Ovary (tissue), 9 donors: ENCODE measurements around the gene SCN3B. TPM values are rescaled to one million over a fixed set of nuclear protein-coding genes. Genes with fewer than 3 reads are reported as not detected.

Source experiments
- DNase-seq, 5 donors: peaks; one replicate each; pipeline ENCODE4 v3.0.0-alpha.2; 2019 to 2020
- H3K27ac ChIP-seq, 2 donors: fragments of 200-600 bp; one replicate each; pipeline versions ENCODE4 v1.5.1 to v1.8.0; 2019 to 2022
- H3K27me3 ChIP-seq: fragments of 200-600 bp; one replicate; pipeline ENCODE4 v1.8.0; 2022
- H3K36me3 ChIP-seq: fragments of 200-600 bp; sonication (generic); one replicate; pipeline ENCODE4 v1.5.1; 2019
- H3K4me1 ChIP-seq: one replicate; pipeline ENCODE4 v1.8.1; 2013; ENCODE audit warnings: mild to moderate bottlenecking, moderate library complexity; ENCODE audit not compliant: insufficient read depth
- H3K4me3 ChIP-seq: fragments of 200-600 bp; sonication (generic); one replicate; pipeline ENCODE4 v1.5.1; 2017
- H3K9me3 ChIP-seq, 2 donors: fragments of 200-600 bp in 1 of 2; sonication (generic) in 1 of 2; one replicate each; pipeline versions ENCODE4 v1.5.1 to v1.8.1; 2013 to 2019; ENCODE audit warnings: mild to moderate bottlenecking in 1 of 2, moderate library complexity in 1 of 2
- CTCF ChIP-seq, 3 donors: fragments of 450-650 bp in 2 of 3; fragments of 200-600 bp in 1 of 3; IDR thresholded peaks; one replicate each; pipeline versions ENCODE4 v1.5.1 to v1.8.0; 2016 to 2022; ENCODE audit warnings: antibody characterized with exemption in 3 of 3, mild to moderate bottlenecking in 1 of 3
- EP300 ChIP-seq: sonication (generic); formaldehyde crosslinking; IDR thresholded peaks from one replicate; pipeline ENCODE4 v1.6.1; 2017; ENCODE audit warnings: antibody characterized with exemption
- POLR2A ChIP-seq: fragments of 450-650 bp; IDR thresholded peaks from one replicate; pipeline ENCODE4 v1.6.1; 2017; ENCODE audit warnings: antibody characterized with exemption, mild to moderate bottlenecking, moderate library complexity
- WGBS, 3 donors: extraction: QIAGEN DNeasy Blood & Tissue Kit in 1 of 3; methylation state at CpG; one replicate each; pipeline versions ENCODE4 v1.1.5 to v1.1.7; 2013 to 2017; 5-methylcytosine and 5-hydroxymethylcytosine counted together
- intact Hi-C, 4 donors: fragments of 100-400 bp; cut with DNase I; formaldehyde crosslinking; loops; one replicate each; pipeline versions ENCODE4 v1.11.0 to v1.15.1; 2022 to 2023
- polyA plus RNA-seq, 2 donors: library from polyadenylated mRNA; stranded (reverse); fragments of 200-250 nt in 1 of 2; fragments of 350-450 nt in 1 of 2; fragmentation: Illumina TruSeq in 1 of 2; extraction: RNeasy Lipid Tissue Mini Kit (QIAGEN cat#74804) in 1 of 2; gene quantifications; one replicate each; pipeline ENCODE4 v1.2.3, GENCODE V29; 2013 to 2014
- total RNA-seq, 7 donors: library from RNA; depleted of rRNA in 2 of 7; stranded (reverse); fragments of >200 nt in 2 of 7; fragmentation: NEBNext Ultra II Directional in 3 of 7; extraction: Animal tissue kit (Norgen Biotek cat#: 25700) in 3 of 7; gene quantifications; one replicate each; pipeline versions ENCODE4 v1.1.0 to v1.2.4, GENCODE V29; 2016 to 2023
- donor health status: DM: no; HTN: no; CAD: no; lungs with moderate emphysema.
- donor health status: DM: no; HTN: no; CAD: no.
- donor health status: Bipolar disorder and iron deficiency.
- donor health status: DM: yes; HTN: yes; CAD: no.
- donor health status: DM: no; HTN: no; CAD: no.
- donor health status: DM: yes; HTN: yes; CAD: no.

Gene SCN3B
- total and polyA plus RNA-seq, 9 donors: 0.66 to 3.1 (median 1.4) TPM

GRCh38 chr11:123588117-123588863 lies 66.1 kb downstream of the SCN3B start:
- TF ChIP-seq POLR2A (no peak), EP300 (no peak)
- WGBS, 3 donors: 83 to 91% (median 86%) methylated on average over 14 of the region's 14 CpGs
- H3K36me3 ChIP-seq: no peaks in the 10 kb centered on the region
- no peaks in the 10 kb centered on the region for H3K27me3 ChIP-seq
- H3K4me1 ChIP-seq: peaks cover 2% of the 10 kb centered on the region
- H3K27ac ChIP-seq: no peak overlapping the region
- intact Hi-C loops: loop anchor here in 1 of 4 donors (10.0 kb wide), 1 partner anchor 117 kb away; no protein-coding TSS in a partner anchor
- no peak for DNase-seq
- no peaks in the 10 kb centered on the region for H3K9me3 ChIP-seq
- no peak overlapping the region for H3K4me3 ChIP-seq

GRCh38 chr11:123587559-123587958 lies 66.9 kb downstream of the SCN3B start:
- H3K9me3 ChIP-seq: no peaks in the 10 kb centered on the region
- H3K4me3 ChIP-seq: no peak overlapping the region
- H3K4me1 ChIP-seq: peaks cover 2% of the 10 kb centered on the region
- intact Hi-C loops: loop anchor here in 1 of 4 donors (10.0 kb wide), 1 partner anchor 117 kb away; no protein-coding TSS in a partner anchor
- H3K36me3 ChIP-seq: no peaks in the 10 kb centered on the region
- no peak for DNase-seq
- H3K27me3 ChIP-seq: no peaks in the 10 kb centered on the region
- no peak overlapping the region for H3K27ac ChIP-seq
- 91 to 99% (median 97%) methylated on average over 6 of the region's 6 CpGs for WGBS, 3 donors
- TF ChIP-seq EP300 (no peak), CTCF (IDR thresholded peaks at IDR 0.05) (no peak), POLR2A (no peak)

GRCh38 chr11:123587044-123587443 lies 67.4 kb downstream of the SCN3B start:
- no peak for DNase-seq
- TF ChIP-seq CTCF (IDR thresholded peaks at IDR 0.05) (no peak), POLR2A (no peak)
- H3K36me3 ChIP-seq: no peaks in the 10 kb centered on the region
- no peak overlapping the region for H3K27ac ChIP-seq
- peaks cover 2% of the 10 kb centered on the region for H3K4me1 ChIP-seq
- no peak overlapping the region for H3K4me3 ChIP-seq
- 92 to 100% (median 97%) methylated on average over 2 of the region's 2 CpGs for WGBS, 3 donors
- intact Hi-C loops: loop anchor here in 1 of 4 donors (10.0 kb wide), 1 partner anchor 118 kb away; no protein-coding TSS in a partner anchor
- no peaks in the 10 kb centered on the region for H3K9me3 ChIP-seq
- H3K27me3 ChIP-seq: no peaks in the 10 kb centered on the region

GRCh38 chr11:123586568-123586967 lies 67.9 kb downstream of the SCN3B start:
- H3K27me3 ChIP-seq: no peaks in the 10 kb centered on the region
- H3K27ac ChIP-seq: no peak overlapping the region
- no peaks in the 10 kb centered on the region for H3K36me3 ChIP-seq
- peaks cover 2% of the 10 kb centered on the region for H3K4me1 ChIP-seq
- no peak for TF ChIP-seq CTCF (IDR thresholded peaks at IDR 0.05)
- TF ChIP-seq EP300: no peak
- TF ChIP-seq POLR2A: no peak
- H3K9me3 ChIP-seq: no peaks in the 10 kb centered on the region
- intact Hi-C loops: loop anchor here in 1 of 4 donors (10.0 kb wide), 1 partner anchor 118 kb away; no protein-coding TSS in a partner anchor
- WGBS, 3 donors: 89 to 90% (median 89%) methylated on average over 8 of the region's 8 CpGs
- DNase-seq: no peak
- no peak overlapping the region for H3K4me3 ChIP-seq

GRCh38 chr11:123585706-123586105 lies 68.7 kb downstream of the SCN3B start:
- 22 to 43% (median 24%) methylated on average over 5 of the region's 5 CpGs for WGBS, 3 donors
- intact Hi-C loops: loop anchor here in 1 of 4 donors (10.0 kb wide), 1 partner anchor 119 kb away; no protein-coding TSS in a partner anchor

More at GRCh38 chr11:123585706-123586105, 68.7 kb downstream of the SCN3B start:
- peaks cover 2% of the 10 kb centered on the region for H3K4me1 ChIP-seq
- H3K27ac ChIP-seq: no peak overlapping the region
- H3K4me3 ChIP-seq: no peak overlapping the region
- TF ChIP-seq EP300: no peak
- no peak for DNase-seq
- no peaks in the 10 kb centered on the region for H3K27me3 ChIP-seq
- H3K9me3 ChIP-seq: no peaks in the 10 kb centered on the region
- H3K36me3 ChIP-seq: no peaks in the 10 kb centered on the region
